HepG2 (cell line): ENCODE measurements around the gene CREBBP. TPM values are rescaled to one million over a fixed set of nuclear protein-coding genes. Genes with fewer than 3 reads are reported as not detected.

ENCODE experiments used
- CENPX ChIP-seq: sonication (generic); formaldehyde crosslinking; IDR thresholded peaks from 2 replicates; pipeline ENCODE4 v1.9.0; 2021; ENCODE audit warnings: mild to moderate bottlenecking, missing genetic modification reagents, moderate library complexity
- DDIT3 ChIP-seq: sonication (generic); formaldehyde crosslinking; IDR thresholded peaks from 2 replicates; pipeline ENCODE4 v1.4.0; 2020; ENCODE audit warnings: mild to moderate bottlenecking, missing genetic modification reagents
- FOXP4 ChIP-seq: sonication (generic); formaldehyde crosslinking; IDR thresholded peaks from 2 replicates; pipeline ENCODE4 v1.4.0; 2020; ENCODE audit warnings: missing genetic modification reagents
- HMGA1 ChIP-seq: sonication (generic); formaldehyde crosslinking; conservative IDR thresholded peaks from 2 replicates; pipeline ENCODE4 v1.4.0; 2020; ENCODE audit warnings: missing genetic modification reagents
- HNRNPUL1 ChIP-seq: fragments of 200-400 bp; formaldehyde crosslinking; IDR thresholded peaks from 2 replicates; pipeline ENCODE4 v1.6.1; 2017; ENCODE audit warnings: low read depth, mild to moderate bottlenecking, low read length, moderate library complexity
- MTA1 ChIP-seq: sonication (generic); formaldehyde crosslinking; IDR thresholded peaks from 2 replicates; pipeline ENCODE4 v1.4.0; 2020; ENCODE audit warnings: missing genetic modification reagents, mild to moderate bottlenecking, borderline replicate concordance
- PCBP1 ChIP-seq: fragments of 200-400 bp; formaldehyde crosslinking; IDR thresholded peaks from 2 replicates; pipeline ENCODE4 v1.6.1; 2017; ENCODE audit warnings: mild to moderate bottlenecking, low read depth, low read length, borderline replicate concordance
- RARA ChIP-seq: IDR thresholded peaks from 2 replicates; pipeline ENCODE4 v1.6.1; 2016; ENCODE audit warnings: missing genetic modification reagents, missing compliant biosample characterization
- RBM22 ChIP-seq: fragments of 200-400 bp; formaldehyde crosslinking; optimal IDR thresholded peaks from 2 replicates; pipeline ENCODE3; 2017; ENCODE audit warnings: mild to moderate bottlenecking, low read length, moderate library complexity
- SCMH1 ChIP-seq: sonication (generic); formaldehyde crosslinking; IDR thresholded peaks from 2 replicates; pipeline ENCODE4 v1.9.0; 2021; ENCODE audit warnings: missing genetic modification reagents, mild to moderate bottlenecking, borderline replicate concordance
- SIN3A ChIP-seq: IDR thresholded peaks from 2 replicates; pipeline ENCODE4 v1.6.1; 2011; ENCODE audit warnings: low read depth, mild to moderate bottlenecking, control low read depth, low read length, borderline replicate concordance
- SMARCC2 ChIP-seq: fragments of 450-650 bp; IDR thresholded peaks from 2 replicates; pipeline ENCODE4 v1.6.1; 2017; ENCODE audit warnings: antibody characterized with exemption, mild to moderate bottlenecking
- SNAI1 ChIP-seq: sonication (generic); formaldehyde crosslinking; IDR thresholded peaks from 2 replicates; pipeline ENCODE4 v1.5.0; 2020; ENCODE audit warnings: mild to moderate bottlenecking, missing genetic modification reagents, borderline replicate concordance
- ZC3H4 ChIP-seq: sonication (generic); formaldehyde crosslinking; IDR thresholded peaks from 2 replicates; pipeline ENCODE4 v1.4.0; 2020; ENCODE audit warnings: missing genetic modification reagents, borderline replicate concordance
- ZFY ChIP-seq: sonication (generic); formaldehyde crosslinking; IDR thresholded peaks from 2 replicates; pipeline ENCODE4 v1.4.0; 2020; ENCODE audit warnings: missing genetic modification reagents
- ZNF468 ChIP-seq: sonication (generic); formaldehyde crosslinking; IDR thresholded peaks from 2 replicates; pipeline ENCODE4 v1.8.0; 2022; ENCODE audit warnings: mild to moderate bottlenecking, moderate library complexity, missing genetic modification reagents
- ZNF567 ChIP-seq: sonication (generic); formaldehyde crosslinking; IDR thresholded peaks from 2 replicates; pipeline ENCODE4 v1.8.1; 2023; ENCODE audit warnings: mild to moderate bottlenecking, missing genetic modification reagents, borderline replicate concordance
- ZNF572 ChIP-seq: sonication (generic); formaldehyde crosslinking; IDR thresholded peaks from 2 replicates; pipeline ENCODE4 v1.5.1; 2020; ENCODE audit warnings: mild to moderate bottlenecking, missing genetic modification reagents
- ZNF674 ChIP-seq: sonication (generic); formaldehyde crosslinking; IDR thresholded peaks from 2 replicates; pipeline ENCODE4 v1.5.0; 2020; ENCODE audit warnings: low read depth, mild to moderate bottlenecking, missing genetic modification reagents
- ZNF839 ChIP-seq: sonication (generic); formaldehyde crosslinking; IDR thresholded peaks from 2 replicates; pipeline ENCODE4 v1.4.0; 2020; ENCODE audit warnings: missing genetic modification reagents, mild to moderate bottlenecking, borderline replicate concordance
- ZNF878 ChIP-seq: sonication (generic); formaldehyde crosslinking; IDR thresholded peaks from 2 replicates; pipeline ENCODE4 v1.8.1; 2023; ENCODE audit warnings: mild to moderate bottlenecking, missing genetic modification reagents, moderate library complexity
- polyA plus RNA-seq, 8 experiments: library from polyadenylated mRNA; depleted of rRNA in 3 of 8; stranded (reverse) in 7 of 8; unstranded in 1 of 8; fragments of >200 nt; fragmentation: Illumina TruSeq in 4 of 8; extraction: Trizol in 4 of 8; gene quantifications; 2 replicates each; pipeline versions ENCODE4 v1.2.1 to v1.2.3, GENCODE V29; 2011 to 2016; ENCODE audit warnings: low read depth in 4 of 8, missing spikeins in 1 of 8, mixed read lengths in 1 of 8; ENCODE audit not compliant: insufficient read depth in 1 of 8
- total RNA-seq, 5 experiments: library from RNA; depleted of rRNA; stranded (reverse); fragments of >200 nt; fragmentation: Illumina TruSeq; extraction: Trizol; gene quantifications; 2 replicates each; pipeline ENCODE4 v1.2.3, GENCODE V29; 2016; ENCODE audit warnings: low read depth in 1 of 5
- TF ChIP-seq, protein P1 (sequence below): sonication (generic); formaldehyde crosslinking; IDR thresholded peaks from 2 replicates; pipeline ENCODE4 v1.4.0; 2020; ENCODE audit warnings: missing genetic modification reagents, mild to moderate bottlenecking, borderline replicate concordance
- TF ChIP-seq, protein P2 (sequence below): sonication (generic); formaldehyde crosslinking; IDR thresholded peaks from 2 replicates; pipeline ENCODE4 v1.4.0; 2020; ENCODE audit warnings: mild to moderate bottlenecking, missing genetic modification reagents

The CREBBP gene
- total and polyA plus RNA-seq, 2 of the 13 experiments (the other 11 are each of a cell fraction or from before 2014, with no cell fraction given): 5.3 to 10.4 TPM

GRCh38 chr16:3717235-3718018 is 163.1 kb downstream of the CREBBP start, which contains the start of gene TRAP1 (continued):
- TF ChIP-seq, protein P1, sequence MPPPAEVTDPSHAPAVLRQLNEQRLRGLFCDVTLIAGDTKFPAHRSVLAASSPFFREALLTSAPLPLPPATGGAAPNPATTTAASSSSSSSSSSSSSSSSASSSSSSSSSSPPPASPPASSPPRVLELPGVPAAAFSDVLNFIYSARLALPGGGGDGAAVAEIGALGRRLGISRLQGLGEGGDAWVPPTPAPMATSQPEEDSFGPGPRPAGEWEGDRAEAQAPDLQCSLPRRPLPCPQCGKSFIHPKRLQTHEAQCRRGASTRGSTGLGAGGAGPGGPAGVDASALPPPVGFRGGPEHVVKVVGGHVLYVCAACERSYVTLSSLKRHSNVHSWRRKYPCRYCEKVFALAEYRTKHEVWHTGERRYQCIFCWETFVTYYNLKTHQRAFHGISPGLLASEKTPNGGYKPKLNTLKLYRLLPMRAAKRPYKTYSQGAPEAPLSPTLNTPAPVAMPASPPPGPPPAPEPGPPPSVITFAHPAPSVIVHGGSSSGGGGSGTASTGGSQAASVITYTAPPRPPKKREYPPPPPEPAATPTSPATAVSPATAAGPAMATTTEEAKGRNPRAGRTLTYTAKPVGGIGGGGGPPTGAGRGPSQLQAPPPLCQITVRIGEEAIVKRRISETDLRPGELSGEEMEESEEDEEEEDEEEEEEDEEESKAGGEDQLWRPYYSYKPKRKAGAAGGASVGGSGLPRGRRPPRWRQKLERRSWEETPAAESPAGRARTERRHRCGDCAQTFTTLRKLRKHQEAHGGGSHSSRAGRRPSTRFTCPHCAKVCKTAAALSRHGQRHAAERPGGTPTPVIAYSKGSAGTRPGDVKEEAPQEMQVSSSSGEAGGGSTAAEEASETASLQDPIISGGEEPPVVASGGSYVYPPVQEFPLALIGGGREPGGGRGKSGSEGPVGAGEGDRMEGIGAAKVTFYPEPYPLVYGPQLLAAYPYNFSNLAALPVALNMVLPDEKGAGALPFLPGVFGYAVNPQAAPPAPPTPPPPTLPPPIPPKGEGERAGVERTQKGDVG (CRISPR knock-in tag): no peak; the same call in 1 of the 2 replicates
- TF ChIP-seq SNAI1 (CRISPR knock-in tag) (no peak), SIN3A (peak; percentile 89; the same call in 1 of the 2 replicates), RBM22 (no peak), HNRNPUL1 (no peak), CENPX (CRISPR knock-in tag) (no peak), RARA (CRISPR knock-in tag) (0 out of 2 replicates have a peak, but pooled peaks have one; percentile 20), ZFY (CRISPR knock-in tag) (peak; percentile 91), ZC3H4 (CRISPR knock-in tag) (no peak), MTA1 (0 out of 2 replicates have a peak, but pooled peaks have one; percentile 45), SCMH1 (CRISPR knock-in tag) (no peak), FOXP4 (CRISPR knock-in tag) (no peak), ZNF567 (CRISPR knock-in tag) (peak; percentile 91), ZNF878 (0 out of 2 replicates have a peak, but pooled peaks have one; percentile 52), ZNF674 (CRISPR knock-in tag) (no peak), ZNF468 (CRISPR knock-in tag) (no peak), HMGA1 (no peak), DDIT3 (CRISPR knock-in tag) (no peak), ZNF839 (CRISPR knock-in tag) (peak; percentile 81; the same call in 1 of the 2 replicates), PCBP1 (no peak), ZNF572 (no peak), SMARCC2 (no peak)
- TF ChIP-seq, protein P2, sequence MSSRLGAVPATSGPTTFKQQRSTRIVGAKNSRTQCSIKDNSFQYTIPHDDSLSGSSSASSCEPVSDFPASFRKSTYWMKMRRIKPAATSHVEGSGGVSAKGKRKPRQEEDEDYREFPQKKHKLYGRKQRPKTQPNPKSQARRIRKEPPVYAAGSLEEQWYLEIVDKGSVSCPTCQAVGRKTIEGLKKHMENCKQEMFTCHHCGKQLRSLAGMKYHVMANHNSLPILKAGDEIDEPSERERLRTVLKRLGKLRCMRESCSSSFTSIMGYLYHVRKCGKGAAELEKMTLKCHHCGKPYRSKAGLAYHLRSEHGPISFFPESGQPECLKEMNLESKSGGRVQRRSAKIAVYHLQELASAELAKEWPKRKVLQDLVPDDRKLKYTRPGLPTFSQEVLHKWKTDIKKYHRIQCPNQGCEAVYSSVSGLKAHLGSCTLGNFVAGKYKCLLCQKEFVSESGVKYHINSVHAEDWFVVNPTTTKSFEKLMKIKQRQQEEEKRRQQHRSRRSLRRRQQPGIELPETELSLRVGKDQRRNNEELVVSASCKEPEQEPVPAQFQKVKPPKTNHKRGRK (CRISPR knock-in tag): no peak
